Neuron (in vitro differentiated cells): ENCODE results near the gene MNT.
A peak's percentile ranks its signal among the peaks of the same experiment; 100 is the strongest.

Source experiments
- H2AFZ ChIP-seq: one replicate; pipeline ENCODE4 v1.6.1; 2013; ENCODE audit warnings: low read depth, mild to moderate bottlenecking, inconsistent platforms, low read length, moderate library complexity
- H3K27me3 ChIP-seq: one replicate; pipeline ENCODE4 v1.6.1; 2013; ENCODE audit warnings: low read length; ENCODE audit not compliant: insufficient read depth
- H3K36me3 ChIP-seq: one replicate; pipeline ENCODE4 v1.6.1; 2013; ENCODE audit warnings: low read length; ENCODE audit not compliant: insufficient read depth
- H3K4me1 ChIP-seq: one replicate; pipeline ENCODE4 v1.6.1; 2013; ENCODE audit warnings: low read length; ENCODE audit not compliant: insufficient read depth
- H3K4me3 ChIP-seq: 2 replicates; pipeline ENCODE4 v1.5.1; 2013; ENCODE audit warnings: mild to moderate bottlenecking, low read length, moderate library complexity
- H3K9me3 ChIP-seq: one replicate; pipeline ENCODE4 v1.6.1; 2013; ENCODE audit warnings: low read length

Gene MNT

DNA sequence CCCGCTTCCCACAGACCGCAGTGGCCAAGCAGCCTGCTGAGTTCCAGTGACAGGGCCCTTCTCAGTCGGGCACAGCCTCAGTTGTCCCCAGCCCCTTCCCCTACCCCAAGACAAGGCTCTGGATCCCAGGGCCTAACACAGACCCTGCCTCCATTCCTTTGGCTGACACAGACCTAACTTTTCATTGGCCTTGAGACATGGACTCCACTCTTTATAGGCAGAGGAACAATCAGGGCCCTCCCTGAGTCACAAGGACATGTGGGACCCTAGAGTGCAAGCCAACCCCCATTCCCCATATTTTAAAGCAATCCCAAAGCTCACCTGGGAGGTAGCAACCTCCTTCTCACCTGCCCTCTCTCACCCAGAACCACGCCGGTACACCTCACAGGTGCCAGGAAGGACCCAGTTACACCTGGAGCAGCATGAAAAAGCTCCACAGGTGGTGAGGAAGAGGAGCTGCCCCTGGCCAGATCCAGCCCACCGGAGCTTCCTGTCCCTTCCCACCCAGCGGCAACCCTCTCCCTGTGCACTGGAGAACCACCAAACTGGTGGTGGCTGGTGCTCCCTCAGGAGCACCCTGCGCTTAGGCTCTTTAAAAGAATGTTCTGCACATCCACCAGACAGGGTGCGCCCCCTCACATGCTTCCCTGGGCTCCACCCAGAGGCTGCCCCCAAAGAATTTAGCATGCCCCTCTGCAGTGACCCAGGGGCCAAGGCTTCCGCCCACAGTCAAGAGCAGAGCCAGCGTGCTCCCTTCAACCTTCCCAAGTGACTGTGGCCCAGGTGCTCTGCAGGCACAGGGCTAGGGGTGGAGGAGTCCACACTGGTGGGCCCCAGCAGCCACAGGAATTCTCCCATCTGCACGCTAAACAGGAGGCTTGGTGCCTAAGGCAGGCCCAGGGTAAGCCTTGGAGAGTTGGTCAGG lies 3.4 kb downstream of the MNT start:
- H2AFZ ChIP-seq = no peak overlapping the region
- H3K9me3 ChIP-seq = no peaks in the 10 kb centered on the region
- peak overlapping the region; percentile 44 for H3K4me3 ChIP-seq
- no peaks in the 10 kb centered on the region for H3K27me3 ChIP-seq
- H3K36me3 ChIP-seq = no peaks in the 10 kb centered on the region
- peaks cover 59% of the 10 kb centered on the region for H3K4me1 ChIP-seq

GRCh38 chr17:2396568-2397246 lies 4.2 kb downstream of the MNT start:
- H3K4me3 ChIP-seq = peak overlapping the region; percentile 44

GRCh38 chr17:2396192-2396567 lies 4.7 kb downstream of the MNT start:
- Histone ChIP-seq H3K36me3 (no peaks in the 10 kb centered on the region), H3K4me1 (peaks cover 68% of the 10 kb centered on the region), H3K4me3 (peak overlapping the region; percentile 44), H2AFZ (no peak overlapping the region), H3K27me3 (no peaks in the 10 kb centered on the region), H3K9me3 (no peaks in the 10 kb centered on the region)

More at GRCh38 chr17:2396568-2397246, 4.2 kb downstream of the MNT start:
- Histone ChIP-seq H2AFZ (no peak overlapping the region), H3K27me3 (no peaks in the 10 kb centered on the region), H3K4me1 (peaks cover 62% of the 10 kb centered on the region), H3K36me3 (no peaks in the 10 kb centered on the region), H3K9me3 (no peaks in the 10 kb centered on the region)

- no peaks in the 10 kb centered on the region for H3K9me3 ChIP-seq
- H3K36me3 ChIP-seq = no peaks in the 10 kb centered on the region
- H3K27me3 ChIP-seq = no peaks in the 10 kb centered on the region
- peaks cover 72% of the 10 kb centered on the region for H3K4me1 ChIP-seq
- no peak overlapping the region for H2AFZ ChIP-seq
- peak overlapping the region; percentile 44 for H3K4me3 ChIP-seq
Measured at GRCh38 chr17:2395258-2396181, 5.3 kb downstream of the MNT start.

DNA sequence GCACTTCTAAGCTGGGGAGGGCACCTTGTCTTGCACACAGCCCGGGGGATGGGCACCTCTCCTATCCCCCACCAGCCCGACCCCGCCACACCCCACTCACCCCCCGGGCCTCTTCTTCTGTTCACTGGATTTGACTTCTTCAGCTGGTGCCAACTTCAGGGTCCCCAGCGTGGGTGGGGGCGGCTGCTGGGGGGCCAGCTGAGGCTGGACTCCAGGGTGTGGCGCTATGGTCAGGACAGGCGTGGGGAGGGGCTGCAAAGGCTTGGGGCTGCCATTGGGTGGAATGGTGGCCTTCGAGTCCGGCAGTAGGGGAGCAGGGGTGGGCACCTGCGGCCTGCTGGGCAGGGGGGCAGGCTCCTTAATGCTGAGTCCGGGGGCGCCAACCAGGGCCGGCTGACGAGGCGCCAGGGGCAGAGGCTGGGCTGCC lies 6.1 kb downstream of the MNT start:
- H3K4me1 ChIP-seq = peaks cover 77% of the 10 kb centered on the region
- H3K4me3 ChIP-seq = no peak overlapping the region
- no peaks in the 10 kb centered on the region for H3K9me3 ChIP-seq

GRCh38 chr17:2393954-2394749 lies 6.7 kb downstream of the MNT start:
- Histone ChIP-seq H3K4me3 (no peak overlapping the region), H2AFZ (no peak overlapping the region), H3K27me3 (no peaks in the 10 kb centered on the region), H3K4me1 (peaks cover 76% of the 10 kb centered on the region), H3K36me3 (no peaks in the 10 kb centered on the region), H3K9me3 (no peaks in the 10 kb centered on the region)

More for the DNA sequence above, 6.1 kb downstream of the MNT start:
- Histone ChIP-seq H3K36me3 (no peaks in the 10 kb centered on the region), H3K27me3 (no peaks in the 10 kb centered on the region), H2AFZ (no peak overlapping the region)

- no peaks in the 10 kb centered on the region for H3K27me3 ChIP-seq
- peak overlapping the region; percentile 52 for H3K4me3 ChIP-seq
- H2AFZ ChIP-seq = no peak overlapping the region
- H3K4me1 ChIP-seq = peaks cover 71% of the 10 kb centered on the region
- H3K36me3 ChIP-seq = peaks cover 3% of the 10 kb centered on the region
- H3K9me3 ChIP-seq = no peaks in the 10 kb centered on the region
Measured at GRCh38 chr17:2393174-2393953, 7.5 kb downstream of the MNT start.

DNA sequence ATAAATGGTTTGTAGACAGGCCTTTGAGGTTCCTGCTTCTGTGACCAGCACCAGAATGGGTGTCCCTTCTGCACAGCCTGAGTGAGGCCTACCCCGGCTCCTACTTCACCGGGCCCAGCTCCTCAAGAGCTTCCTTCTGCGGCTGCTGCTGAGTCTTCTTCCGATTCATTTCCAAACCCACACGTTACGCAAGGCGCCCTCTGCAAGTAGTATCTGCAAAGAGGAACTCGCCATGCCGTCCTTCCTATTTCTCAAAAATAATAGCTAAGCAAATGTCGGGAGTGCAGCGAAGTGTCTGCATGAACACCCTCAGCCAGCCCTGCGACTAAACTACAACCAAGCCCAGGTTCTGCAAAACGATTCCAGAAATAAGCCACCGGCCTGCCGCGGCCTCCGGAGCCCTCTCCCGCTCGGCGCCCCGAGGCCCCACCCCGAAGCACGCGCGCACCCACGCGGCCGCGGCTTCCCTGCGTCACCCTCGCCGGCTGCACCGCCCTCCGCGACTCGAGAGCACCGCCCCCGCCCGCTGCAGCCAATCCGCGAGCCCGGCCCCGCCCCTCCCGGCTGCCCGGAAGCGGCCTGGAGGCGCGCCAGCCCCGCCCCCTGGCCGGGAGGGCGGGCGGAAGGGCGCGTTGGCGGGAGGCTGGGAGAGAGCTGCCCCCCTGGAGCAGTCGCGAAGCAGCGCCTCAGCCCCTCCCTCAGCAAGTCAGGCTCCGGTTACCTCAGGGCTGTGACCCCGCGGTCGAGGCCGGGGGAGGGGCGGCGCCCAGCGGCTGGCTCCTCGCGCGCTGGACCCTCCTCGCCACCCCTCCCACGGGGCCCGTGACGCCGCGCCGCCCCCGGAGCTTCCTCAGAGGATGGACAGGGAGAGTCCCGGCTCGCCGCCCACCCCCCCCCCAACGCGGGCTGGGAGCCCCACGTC lies 8.3 kb downstream of the MNT start:
- Histone ChIP-seq H3K4me3 (peak overlapping the region; percentile 52), H2AFZ (no peak overlapping the region), H3K27me3 (no peaks in the 10 kb centered on the region), H3K9me3 (no peaks in the 10 kb centered on the region), H3K36me3 (peaks cover 9% of the 10 kb centered on the region), H3K4me1 (peaks cover 62% of the 10 kb centered on the region)

DNA sequence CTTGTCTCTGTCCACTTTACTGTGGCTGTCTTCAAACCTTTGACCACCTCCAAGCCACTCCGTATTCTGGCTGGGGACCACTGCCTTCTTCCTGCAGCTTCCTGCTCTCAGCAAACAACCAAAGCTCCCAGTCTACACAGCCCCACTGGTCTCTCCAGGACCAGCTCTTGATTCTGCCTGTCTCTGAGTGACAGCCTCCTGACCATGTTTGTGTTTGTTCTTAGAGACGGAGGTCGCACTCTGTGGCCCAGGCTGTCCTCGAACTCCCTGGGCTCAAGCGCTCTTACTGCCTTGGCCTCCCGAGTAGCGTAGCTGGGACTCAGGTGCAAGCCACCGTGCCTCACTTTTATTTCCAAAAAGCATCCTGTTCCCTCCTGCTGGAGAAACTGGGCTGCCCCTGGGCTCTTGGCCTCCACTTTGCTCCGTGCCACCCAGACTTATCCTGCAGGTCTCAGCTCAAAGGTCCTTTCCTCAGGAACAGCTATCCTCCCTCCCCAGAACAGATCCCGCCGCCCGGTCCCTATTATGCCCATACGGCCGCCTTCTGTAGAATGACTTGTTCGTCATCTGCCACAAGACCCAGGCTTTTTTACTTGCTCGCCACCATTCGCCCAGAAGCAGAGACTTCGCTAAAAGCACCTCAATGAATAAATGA lies 9.1 kb downstream of the MNT start:
- Histone ChIP-seq H3K4me3 (peak overlapping the region; percentile 51), H2AFZ (no peak overlapping the region), H3K36me3 (peaks cover 14% of the 10 kb centered on the region), H3K9me3 (no peaks in the 10 kb centered on the region), H3K4me1 (peaks cover 55% of the 10 kb centered on the region), H3K27me3 (no peaks in the 10 kb centered on the region)

GRCh38 chr17:2390199-2390836 lies 10.5 kb downstream of the MNT start:
- Histone ChIP-seq H2AFZ (no peak overlapping the region), H3K9me3 (no peaks in the 10 kb centered on the region), H3K27me3 (no peaks in the 10 kb centered on the region), H3K36me3 (peaks cover 17% of the 10 kb centered on the region), H3K4me1 (peaks cover 53% of the 10 kb centered on the region), H3K4me3 (no peak overlapping the region)
